Body of pancreas (tissue), 4 donors: ENCODE data around the gene SSH2. TPM values are rescaled to one million over a fixed set of nuclear protein-coding genes. Genes with fewer than 3 reads are reported as not detected.

Experiments
- ATAC-seq: fragments of 150-250 bp; one replicate; pipeline ENCODE4 v1.9.1; 2016
- DNase-seq, 4 donors: peaks; one replicate each; pipeline ENCODE4 v3.0.0-alpha.2; 2019
- H3K27ac ChIP-seq, 4 donors: fragments of 200-600 bp; sonication (generic); 1 replicate in 3 of 4; 2 replicates in 1 of 4; pipeline versions ENCODE4 v1.5.1 to v1.6.1; 2016 to 2019; ENCODE audit warnings: mild to moderate bottlenecking in 1 of 4, mixed read lengths in 1 of 4, moderate library complexity in 1 of 4
- H3K27me3 ChIP-seq, 2 donors: fragments of 200-600 bp; sonication (generic); one replicate each; pipeline ENCODE4 v1.6.0; 2016; ENCODE audit warnings: mild to moderate bottlenecking in 1 of 2
- H3K36me3 ChIP-seq, 2 donors: fragments of 200-600 bp; sonication (generic); replicated peaks in 1 of 2; 2 replicates each; pipeline ENCODE4 v1.5.1; 2016; ENCODE audit warnings: low read depth in 2 of 2; ENCODE audit not compliant: insufficient read depth in 1 of 2
- H3K4me1 ChIP-seq: fragments of 200-600 bp; sonication (generic); one replicate; pipeline ENCODE4 v1.6.0; 2016
- H3K4me3 ChIP-seq, 2 donors: fragments of 200-600 bp; sonication (generic); 1 replicate in 1 of 2; 2 replicates in 1 of 2; pipeline ENCODE4 v1.5.1; 2016 to 2019
- H3K9me3 ChIP-seq, 3 donors: fragments of 200-600 bp; sonication (generic); 1 replicate in 2 of 3; 2 replicates in 1 of 3; pipeline ENCODE4 v1.5.1; 2016
- POLR2A ChIP-seq, 3 donors: fragments of 450-650 bp; IDR thresholded peaks; one replicate each; pipeline ENCODE4 v1.6.1; 2016; ENCODE audit warnings: antibody characterized with exemption in 3 of 3, mild to moderate bottlenecking in 2 of 3
- WGBS, 2 donors: methylation state at CpG; one replicate each; pipeline ENCODE4 v1.1.5; 2017; 5-methylcytosine and 5-hydroxymethylcytosine counted together
- intact Hi-C: fragments of 100-400 bp; cut with DNase I; formaldehyde crosslinking; loops from one replicate; pipeline ENCODE4 v1.15.1; 2023
- total RNA-seq, 2 donors: library from RNA; depleted of rRNA; stranded (reverse); fragments of >200 nt; gene quantifications; one replicate each; pipeline ENCODE4 v1.1.0, GENCODE V29; 2016
- TF ChIP-seq, protein P1 (sequence below), 7 experiments: fragments of 450-650 bp in 4 of 7; fragments of 200-600 bp in 3 of 7; sonication (generic) in 3 of 7; IDR thresholded peaks; one replicate each; pipeline ENCODE4 v1.5.1; 2016 to 2019; ENCODE audit warnings: antibody characterized with exemption in 7 of 7

Gene SSH2
- total RNA-seq, 2 donors from 2014 or later, result 8.2 to 8.6 TPM

DNA sequence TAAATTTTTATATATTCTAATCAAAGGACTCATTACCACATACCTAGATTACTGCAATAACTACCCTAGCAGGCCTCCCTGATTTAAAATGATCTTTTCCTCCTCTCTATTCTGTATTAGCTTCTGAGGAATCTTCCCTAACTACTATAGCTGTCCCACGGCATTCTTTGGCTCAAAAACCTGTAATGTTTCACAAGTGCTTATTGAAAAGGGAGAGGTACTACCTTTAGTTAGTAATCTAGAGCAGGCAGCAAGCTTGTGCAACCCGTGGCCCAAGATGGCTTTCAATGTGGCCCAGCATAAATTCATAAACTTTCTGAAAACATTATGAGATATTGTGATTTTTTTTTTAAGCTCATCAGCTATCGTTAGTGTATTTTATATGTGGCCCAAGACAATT is 236.3 kb downstream of the SSH2 start:
- Histone ChIP-seq H3K27me3 (no peaks in the 10 kb centered on the region), H3K36me3 (no peaks in the 10 kb centered on the region), H3K4me3 (no peak overlapping the region), H3K9me3 (no peaks in the 10 kb centered on the region), H3K27ac (no peak overlapping the region), H3K4me1 (no peaks in the 10 kb centered on the region)
- ATAC-seq, result no peak
- WGBS, 2 donors, result 84 to 89% methylated on average over 3 of the region's 3 CpGs
- TF ChIP-seq, protein P1, sequence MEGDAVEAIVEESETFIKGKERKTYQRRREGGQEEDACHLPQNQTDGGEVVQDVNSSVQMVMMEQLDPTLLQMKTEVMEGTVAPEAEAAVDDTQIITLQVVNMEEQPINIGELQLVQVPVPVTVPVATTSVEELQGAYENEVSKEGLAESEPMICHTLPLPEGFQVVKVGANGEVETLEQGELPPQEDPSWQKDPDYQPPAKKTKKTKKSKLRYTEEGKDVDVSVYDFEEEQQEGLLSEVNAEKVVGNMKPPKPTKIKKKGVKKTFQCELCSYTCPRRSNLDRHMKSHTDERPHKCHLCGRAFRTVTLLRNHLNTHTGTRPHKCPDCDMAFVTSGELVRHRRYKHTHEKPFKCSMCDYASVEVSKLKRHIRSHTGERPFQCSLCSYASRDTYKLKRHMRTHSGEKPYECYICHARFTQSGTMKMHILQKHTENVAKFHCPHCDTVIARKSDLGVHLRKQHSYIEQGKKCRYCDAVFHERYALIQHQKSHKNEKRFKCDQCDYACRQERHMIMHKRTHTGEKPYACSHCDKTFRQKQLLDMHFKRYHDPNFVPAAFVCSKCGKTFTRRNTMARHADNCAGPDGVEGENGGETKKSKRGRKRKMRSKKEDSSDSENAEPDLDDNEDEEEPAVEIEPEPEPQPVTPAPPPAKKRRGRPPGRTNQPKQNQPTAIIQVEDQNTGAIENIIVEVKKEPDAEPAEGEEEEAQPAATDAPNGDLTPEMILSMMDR (IDR thresholded peaks at IDR 0.05), result no peak
- no peak for TF ChIP-seq POLR2A (IDR thresholded peaks at IDR 0.05)
- intact Hi-C loops, result no loop called here
- no peak for DNase-seq

DNA sequence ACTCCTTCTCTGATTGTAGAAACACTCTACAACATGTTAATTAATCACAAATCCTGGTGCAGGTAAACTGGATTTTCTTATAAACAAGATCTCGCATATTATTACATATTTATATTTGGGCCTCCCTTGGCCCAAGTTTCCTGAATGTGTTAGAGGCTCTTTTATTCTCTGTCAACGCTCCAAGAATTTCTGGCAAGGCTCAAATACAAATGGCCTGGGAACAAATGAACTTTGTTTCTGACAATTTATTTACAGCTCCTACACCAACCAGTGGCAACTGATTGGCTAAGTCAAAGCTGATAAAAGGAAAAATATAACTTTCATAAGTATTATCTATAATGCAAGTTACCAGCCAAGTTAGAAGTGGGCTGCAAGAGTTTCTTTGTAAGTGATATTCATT is 242.4 kb downstream of the SSH2 start:
- Histone ChIP-seq H3K27ac (peak overlapping the region in 2 of 4 donors; percentile 14), H3K36me3 (no peaks in the 10 kb centered on the region), H3K9me3 (no peaks in the 10 kb centered on the region), H3K27me3 (no peaks in the 10 kb centered on the region), H3K4me3 (no peak overlapping the region), H3K4me1 (no peaks in the 10 kb centered on the region)
- TF ChIP-seq POLR2A (IDR thresholded peaks at IDR 0.05), result no peak
- TF ChIP-seq, protein P1 (IDR thresholded peaks at IDR 0.05), result no peak
- WGBS, 2 donors, result 45 to 63% methylated on average over 2 of the region's 2 CpGs
- ATAC-seq (no peak), DNase-seq (no peak)
- intact Hi-C loops, result no loop called here

DNA sequence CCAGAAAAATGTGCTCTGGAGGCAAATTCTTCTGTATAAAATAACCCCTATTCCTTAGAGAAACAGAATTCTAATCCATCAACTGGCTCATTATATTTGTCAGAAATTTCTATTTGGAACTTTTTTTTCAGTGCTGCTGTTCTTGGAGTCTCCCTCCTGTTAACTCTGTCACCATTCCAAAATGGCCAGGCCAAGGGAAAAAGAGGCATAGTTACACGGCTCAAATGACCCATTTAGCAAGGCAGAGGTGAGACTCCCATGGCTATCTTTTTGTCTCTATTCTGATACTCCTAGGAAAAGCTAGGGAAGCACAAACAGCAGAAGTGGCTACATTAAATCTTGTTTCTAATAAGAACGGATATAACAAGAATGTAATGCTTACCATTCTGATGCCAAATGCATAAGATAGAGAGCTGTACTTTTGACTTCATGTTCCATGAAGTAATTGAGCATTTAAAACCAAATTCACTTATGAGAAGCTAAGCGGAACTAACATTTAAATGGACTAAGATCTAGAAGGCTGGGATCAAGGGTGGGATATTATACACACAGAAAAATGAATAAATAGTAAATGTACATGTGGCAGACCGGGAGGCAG is 242.9 kb downstream of the SSH2 start:
- Histone ChIP-seq H3K27me3 (no peaks in the 10 kb centered on the region), H3K27ac (peak overlapping the region in 1 of 4 donors; percentile 14), H3K9me3 (no peaks in the 10 kb centered on the region), H3K36me3 (no peaks in the 10 kb centered on the region), H3K4me1 (no peaks in the 10 kb centered on the region), H3K4me3 (no peak overlapping the region)
- 66 to 72% methylated on average over 4 of the region's 4 CpGs for WGBS, 2 donors
- DNase-seq, result no peak
- ATAC-seq, result no peak
- intact Hi-C loops, result no loop called here
- no peak for TF ChIP-seq POLR2A (IDR thresholded peaks at IDR 0.05)
- TF ChIP-seq, protein P1 (IDR thresholded peaks at IDR 0.05), result no peak

- no peaks in the 10 kb centered on the region for H3K4me1 ChIP-seq
- no peaks in the 10 kb centered on the region for H3K27me3 ChIP-seq
- no peaks in the 10 kb centered on the region for H3K9me3 ChIP-seq
- H3K36me3 ChIP-seq, result no peaks in the 10 kb centered on the region
- peak overlapping the region in 1 of 4 donors; percentile 50 for H3K27ac ChIP-seq
- no peak overlapping the region for H3K4me3 ChIP-seq
- DNase-seq (no peak), ATAC-seq (no peak)
- no peak for TF ChIP-seq POLR2A (IDR thresholded peaks at IDR 0.05)
- TF ChIP-seq, protein P1 (IDR thresholded peaks at IDR 0.05), result no peak
- intact Hi-C loops, result no loop called here
- WGBS, 2 donors, result 92 to 100% methylated on average over 1 of the region's 1 CpG
Observed at GRCh38 chr17:29683481-29683880, 246.5 kb downstream of the SSH2 start.

GRCh38 chr17:29682987-29683386 is 247.0 kb downstream of the SSH2 start:
- DNase-seq (no peak), ATAC-seq (peak; percentile 40)
- TF ChIP-seq POLR2A (IDR thresholded peaks at IDR 0.05), result no peak
- Histone ChIP-seq H3K27ac (peak overlapping the region in 1 of 4 donors; percentile 50), H3K9me3 (no peaks in the 10 kb centered on the region), H3K27me3 (no peaks in the 10 kb centered on the region), H3K4me1 (no peaks in the 10 kb centered on the region), H3K36me3 (no peaks in the 10 kb centered on the region), H3K4me3 (no peak overlapping the region)
- intact Hi-C loops, result no loop called here
- 47 to 68% methylated on average over 3 of the region's 3 CpGs for WGBS, 2 donors
